Sigmoid colon (tissue), 4 donors: ENCODE results near the gene EXOSC10.

ENCODE experiments used
- POLR2A ChIP-seq, 2 donors: fragments of 450-650 bp; IDR thresholded peaks; one replicate each; pipeline ENCODE4 v1.6.1; 2016; ENCODE audit warnings: antibody characterized with exemption in 2 of 2, mild to moderate bottlenecking in 2 of 2, moderate library complexity in 2 of 2
- POLR2AphosphoS5 ChIP-seq, 4 donors: sonication (generic); formaldehyde crosslinking; IDR thresholded peaks; one replicate each; pipeline ENCODE4 v1.6.1; 2017; ENCODE audit warnings: antibody characterized with exemption in 4 of 4

- TF ChIP-seq POLR2A (IDR thresholded peaks at IDR 0.05) = no peak
- no peak for TF ChIP-seq POLR2AphosphoS5 (IDR thresholded peaks at IDR 0.05)
These were observed 36.7 kb downstream of the EXOSC10 start for GRCh38 chr1:11062965-11063401.
